GM23248 (cell line): ENCODE measurements around the gene ADARB1. TPM values are rescaled to one million over a fixed set of nuclear protein-coding genes. Genes with fewer than 3 reads are reported as not detected.

Experiments
- DNase-seq: peaks from one replicate; pipeline ENCODE4 v3.0.0-alpha.2; 2015
- H2AFZ ChIP-seq: fragments of 200-600 bp; sonication (generic); 2 replicates; pipeline ENCODE4 v1.6.1; 2016; ENCODE audit warnings: antibody characterized with exemption
- H3F3A ChIP-seq: fragments of 200-600 bp; sonication (generic); 2 replicates; pipeline ENCODE4 v1.6.1; 2016; ENCODE audit warnings: mild to moderate bottlenecking, antibody characterized with exemption, mixed run types; ENCODE audit not compliant: insufficient read depth
- H3K27ac ChIP-seq: fragments of 200-600 bp; sonication (generic); 2 replicates; pipeline ENCODE4 v1.5.1; 2016; ENCODE audit warnings: mild to moderate bottlenecking
- H3K27me3 ChIP-seq: fragments of 200-600 bp; sonication (generic); replicated peaks from 2 replicates; pipeline ENCODE4 v1.6.1; 2016; ENCODE audit warnings: mild to moderate bottlenecking; ENCODE audit not compliant: insufficient read depth
- H3K36me3 ChIP-seq: fragments of 200-600 bp; sonication (generic); 2 replicates; pipeline ENCODE4 v1.6.1; 2016; ENCODE audit warnings: low read depth, mild to moderate bottlenecking
- H3K4me1 ChIP-seq: fragments of 200-600 bp; sonication (generic); 2 replicates; pipeline ENCODE4 v1.6.1; 2016; ENCODE audit warnings: mild to moderate bottlenecking; ENCODE audit not compliant: insufficient read depth
- H3K4me2 ChIP-seq: fragments of 200-600 bp; sonication (generic); one replicate; pipeline ENCODE4 v1.6.1; 2016; ENCODE audit warnings: mild to moderate bottlenecking; ENCODE audit not compliant: unreplicated experiment
- H3K4me3 ChIP-seq: fragments of 200-600 bp; sonication (generic); 2 replicates; pipeline ENCODE4 v1.5.1; 2016; ENCODE audit warnings: mild to moderate bottlenecking
- H3K79me2 ChIP-seq: fragments of 200-600 bp; sonication (generic); 2 replicates; pipeline ENCODE4 v1.6.1; 2016; ENCODE audit warnings: mild to moderate bottlenecking; ENCODE audit not compliant: insufficient read depth
- H3K9ac ChIP-seq: fragments of 200-600 bp; sonication (generic); 2 replicates; pipeline ENCODE4 v1.6.1; 2016; ENCODE audit warnings: mild to moderate bottlenecking
- H3K9me2 ChIP-seq: fragments of 200-600 bp; sonication (generic); 2 replicates; pipeline ENCODE4 v1.6.1; 2016; ENCODE audit warnings: mixed run types, mild to moderate bottlenecking, moderate library complexity; ENCODE audit not compliant: insufficient read depth
- H3K9me3 ChIP-seq: fragments of 200-600 bp; sonication (generic); one replicate; pipeline ENCODE4 v1.6.1; 2017; ENCODE audit warnings: low read depth
- H4K20me1 ChIP-seq: fragments of 200-600 bp; sonication (generic); 2 replicates; pipeline ENCODE4 v1.6.0; 2016; ENCODE audit not compliant: insufficient read depth
- EZH2 ChIP-seq: fragments of 200-600 bp; sonication (generic); IDR thresholded peaks from 2 replicates; pipeline ENCODE4 v1.6.1; 2018; ENCODE audit warnings: antibody characterized with exemption, mild to moderate bottlenecking; ENCODE audit not compliant: insufficient read depth, poor library complexity, severe bottlenecking
- EZH2phosphoT487 ChIP-seq: fragments of 200-600 bp; sonication (generic); IDR thresholded peaks from 2 replicates; pipeline ENCODE4 v1.6.1; 2018; ENCODE audit warnings: antibody characterized with exemption, moderate library complexity, mild to moderate bottlenecking, low read depth; ENCODE audit not compliant: insufficient read depth
- WGBS, 2 experiments: methylation state at CpG; one replicate each; pipeline ENCODE4 v1.1.6; 2015 to 2017; ENCODE audit warnings: low lambda C conversion rate in 2 of 2, low coverage in 1 of 2; ENCODE audit errors: missing lambda C conversion rate in 2 of 2; 5-methylcytosine and 5-hydroxymethylcytosine counted together
- in situ Hi-C: fragments of 300-500 bp; cut with MboI; formaldehyde crosslinking; loops from 2 replicates; pipeline ENCODE4 v1.15.0; 2020
- polyA plus RNA-seq: library from polyadenylated mRNA; unstranded; fragments of >200 nt; fragmentation: Nextera tagmentation; extraction: Ambion mirVana; gene quantifications from 2 replicates; pipeline ENCODE4 v1.2.1, GENCODE V29; 2016
- total RNA-seq: library from RNA; depleted of rRNA; stranded (reverse); fragments of >200 nt; shearing (Covaris generic); gene quantifications from 2 replicates; pipeline ENCODE4 v1.2.3, GENCODE V29; 2014

ADARB1 gene
- total and polyA plus RNA-seq, 2 experiments from 2014 or later = 16.3 to 17.4 TPM

DNA sequence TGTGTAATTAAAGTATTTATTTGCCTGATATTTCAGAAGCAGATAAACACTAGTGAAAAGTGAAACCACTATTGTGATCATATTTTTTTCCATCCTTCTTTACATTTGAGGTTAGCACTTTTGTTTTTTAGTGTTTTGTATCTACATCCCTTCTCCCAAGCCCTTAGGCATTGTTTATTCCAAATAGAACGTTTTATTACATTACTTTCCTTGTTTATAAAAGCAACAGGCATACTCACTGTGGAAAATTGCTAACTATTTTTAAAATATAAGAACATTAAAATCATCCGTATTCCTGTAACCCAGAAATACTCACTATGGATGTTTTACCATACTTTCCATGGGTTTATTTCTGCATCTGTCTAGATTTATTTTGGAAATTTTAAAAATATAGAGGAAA lies 109.5 kb downstream of the ADARB1 start:
- H3K36me3 ChIP-seq = peaks cover 61% of the 10 kb centered on the region
- H3K9me2 ChIP-seq = no peaks in the 10 kb centered on the region
- peaks cover 14% of the 10 kb centered on the region; the same call in 1 of the 2 replicates for H3F3A ChIP-seq
- H3K4me2 ChIP-seq = no peak overlapping the region
- no peaks in the 10 kb centered on the region for H3K27me3 ChIP-seq
- H3K27ac ChIP-seq = no peak overlapping the region
- H3K79me2 ChIP-seq = no peaks in the 10 kb centered on the region
- TF ChIP-seq EZH2phosphoT487 = no peak
- TF ChIP-seq EZH2 = no peak
- no peak for DNase-seq
- H3K9ac ChIP-seq = no peak overlapping the region
- no peak overlapping the region for H2AFZ ChIP-seq
- H3K4me1 ChIP-seq = no peaks in the 10 kb centered on the region
- H3K9me3 ChIP-seq = peaks cover 10% of the 10 kb centered on the region
- no peaks in the 10 kb centered on the region; the same call in 1 of the 2 replicates for H4K20me1 ChIP-seq
- in situ Hi-C loops = no loop called here
- 50 to 53% methylated on average over 2 of the region's 2 CpGs for WGBS, 2 experiments
- no peak overlapping the region for H3K4me3 ChIP-seq

DNA sequence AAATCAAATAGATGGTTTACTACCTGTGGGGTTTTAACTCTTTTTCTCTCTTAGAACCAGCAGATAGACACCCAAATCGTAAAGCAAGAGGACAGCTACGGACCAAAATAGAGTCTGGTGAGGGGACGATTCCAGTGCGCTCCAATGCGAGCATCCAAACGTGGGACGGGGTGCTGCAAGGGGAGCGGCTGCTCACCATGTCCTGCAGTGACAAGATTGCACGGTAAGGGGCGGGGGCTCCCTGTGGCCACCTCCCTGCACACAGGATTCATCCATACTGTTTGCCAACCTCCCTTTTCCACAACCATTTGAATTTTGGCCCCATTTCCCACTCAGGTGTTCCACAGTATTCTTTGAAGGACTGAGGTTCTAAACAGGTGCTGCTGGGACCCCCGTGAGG lies 110.5 kb downstream of the ADARB1 start:
- H3K4me2 ChIP-seq = no peak overlapping the region
- H3K27me3 ChIP-seq = no peaks in the 10 kb centered on the region
- H3K9ac ChIP-seq = no peak overlapping the region
- H3K4me1 ChIP-seq = no peaks in the 10 kb centered on the region
- peaks cover 14% of the 10 kb centered on the region; the same call in 1 of the 2 replicates for H3F3A ChIP-seq
- H3K9me2 ChIP-seq = no peaks in the 10 kb centered on the region
- H3K79me2 ChIP-seq = no peaks in the 10 kb centered on the region
- H4K20me1 ChIP-seq = no peaks in the 10 kb centered on the region
- H3K36me3 ChIP-seq = peaks cover 71% of the 10 kb centered on the region
- peaks cover 10% of the 10 kb centered on the region for H3K9me3 ChIP-seq
- no peak overlapping the region for H3K4me3 ChIP-seq
- TF ChIP-seq EZH2 (no peak), EZH2phosphoT487 (no peak)
- DNase-seq = no peak
- no peak overlapping the region for H2AFZ ChIP-seq
- no peak overlapping the region for H3K27ac ChIP-seq
- 94 to 97% methylated on average over 11 of the region's 11 CpGs for WGBS, 2 experiments
- in situ Hi-C loops = no loop called here

DNA sequence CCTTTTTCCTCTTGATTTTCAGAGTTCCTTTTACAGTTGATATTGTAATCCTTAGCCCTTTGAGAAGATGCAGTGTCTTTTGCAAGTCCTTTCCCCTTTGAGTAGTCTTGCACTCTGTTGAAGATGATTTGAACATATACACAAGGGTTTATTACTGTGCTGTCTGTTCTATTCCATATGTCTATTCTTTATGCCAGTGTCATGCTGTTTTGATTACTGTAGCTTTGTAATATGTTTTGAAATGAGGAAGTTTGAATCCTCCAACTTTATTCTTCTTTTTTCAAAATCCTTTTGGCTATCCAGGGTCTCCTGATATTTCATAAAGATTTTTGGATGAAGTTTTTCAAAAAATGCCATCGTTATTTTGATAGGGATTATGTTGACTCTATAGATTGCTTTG lies 112.3 kb downstream of the ADARB1 start:
- H3K4me1 ChIP-seq = no peaks in the 10 kb centered on the region
- 93 to 95% methylated on average over 1 of the region's 1 CpG for WGBS, 2 experiments
- H3K9ac ChIP-seq = no peak overlapping the region
- peaks cover 71% of the 10 kb centered on the region for H3K36me3 ChIP-seq
- DNase-seq = no peak
- no peak overlapping the region for H3K4me2 ChIP-seq
- H3F3A ChIP-seq = peaks cover 14% of the 10 kb centered on the region; the same call in 1 of the 2 replicates
- H3K4me3 ChIP-seq = no peak overlapping the region
- in situ Hi-C loops = no loop called here
- no peak overlapping the region for H3K27ac ChIP-seq
- TF ChIP-seq EZH2 (no peak), EZH2phosphoT487 (no peak)
- peaks cover 10% of the 10 kb centered on the region for H3K9me3 ChIP-seq
- no peaks in the 10 kb centered on the region for H3K79me2 ChIP-seq
- no peaks in the 10 kb centered on the region for H4K20me1 ChIP-seq
- no peak overlapping the region for H2AFZ ChIP-seq
- no peaks in the 10 kb centered on the region for H3K9me2 ChIP-seq
- H3K27me3 ChIP-seq = no peaks in the 10 kb centered on the region

DNA sequence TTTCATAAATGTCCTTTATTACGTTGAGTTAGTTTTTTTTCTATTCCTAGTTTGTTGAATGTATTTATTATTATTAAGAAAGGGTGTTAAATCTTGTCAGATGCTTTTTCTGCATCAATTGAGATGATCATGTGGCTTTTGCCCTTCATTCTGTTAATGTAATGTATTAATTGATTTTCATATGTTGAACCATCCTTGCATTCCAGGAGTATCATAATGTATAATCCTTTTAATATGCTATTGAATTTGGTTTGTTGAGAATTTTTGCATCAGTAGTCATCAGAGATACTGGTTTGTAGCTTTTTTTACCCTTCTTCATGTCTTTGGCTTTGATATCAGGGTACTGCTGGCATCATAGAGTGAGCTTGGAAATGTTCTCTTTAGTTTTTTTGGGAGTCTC lies 113.3 kb downstream of the ADARB1 start:
- Histone ChIP-seq H3K4me3 (no peak overlapping the region), H4K20me1 (no peaks in the 10 kb centered on the region), H3K9me3 (peaks cover 10% of the 10 kb centered on the region), H3K79me2 (no peaks in the 10 kb centered on the region), H3K9me2 (no peaks in the 10 kb centered on the region), H3F3A (peaks cover 14% of the 10 kb centered on the region; the same call in 1 of the 2 replicates), H3K27me3 (no peaks in the 10 kb centered on the region), H3K4me2 (no peak overlapping the region), H3K9ac (no peak overlapping the region), H3K36me3 (peaks cover 79% of the 10 kb centered on the region), H2AFZ (no peak overlapping the region), H3K27ac (no peak overlapping the region), H3K4me1 (no peaks in the 10 kb centered on the region)
- WGBS, 2 experiments = 89 to 100% methylated on average over 1 of the region's 1 CpG
- in situ Hi-C loops = no loop called here
- TF ChIP-seq EZH2phosphoT487 (no peak), EZH2 (no peak)
- DNase-seq = peak; percentile 50

DNA sequence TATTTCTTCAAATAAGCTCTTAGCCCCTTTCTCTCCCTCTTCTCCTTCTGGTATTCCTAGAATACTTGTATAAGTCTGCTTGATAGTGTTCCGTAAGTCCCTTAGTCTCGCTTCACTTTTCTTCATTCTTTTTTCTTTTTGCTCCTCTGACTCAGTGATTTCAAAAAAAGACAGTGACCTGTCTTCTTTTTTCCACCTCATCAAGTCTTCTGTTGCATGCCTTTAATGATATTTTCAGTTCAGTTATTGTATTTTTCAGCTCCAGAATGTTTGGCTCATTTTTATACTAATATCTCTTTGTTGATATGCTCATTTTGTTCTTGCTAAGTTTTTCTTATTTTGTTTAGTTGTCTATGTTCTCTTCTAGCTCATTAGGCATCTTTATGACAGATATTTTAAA lies 115.6 kb downstream of the ADARB1 start:
- Histone ChIP-seq H3K4me2 (no peak overlapping the region), H3K79me2 (no peaks in the 10 kb centered on the region), H3K9me3 (peaks cover 10% of the 10 kb centered on the region), H3K9me2 (no peaks in the 10 kb centered on the region), H3K27me3 (no peaks in the 10 kb centered on the region), H3K4me3 (no peak overlapping the region), H2AFZ (no peak overlapping the region), H3F3A (peaks cover 14% of the 10 kb centered on the region; the same call in 1 of the 2 replicates), H4K20me1 (no peaks in the 10 kb centered on the region), H3K27ac (no peak overlapping the region), H3K9ac (no peak overlapping the region), H3K36me3 (peaks cover 77% of the 10 kb centered on the region), H3K4me1 (no peaks in the 10 kb centered on the region)
- in situ Hi-C loops = no loop called here
- TF ChIP-seq EZH2 (no peak), EZH2phosphoT487 (no peak)
- 94 to 100% methylated on average over 2 of the region's 2 CpGs for WGBS, 2 experiments
- DNase-seq = no peak
